CD4-positive, alpha-beta T cell treated with Interleukin-6 at 100 ng/mL for 8 hours (primary cell): ENCODE measurements around the gene SH2D3C.
A peak's percentile ranks its signal among the peaks of the same experiment; 100 is the strongest.

Source experiments
- DNase-seq: peaks from one replicate; pipeline ENCODE4 v3.0.0-alpha.2; 2020; ENCODE audit warnings: mixed read lengths, low spot score

Gene SH2D3C

DNA sequence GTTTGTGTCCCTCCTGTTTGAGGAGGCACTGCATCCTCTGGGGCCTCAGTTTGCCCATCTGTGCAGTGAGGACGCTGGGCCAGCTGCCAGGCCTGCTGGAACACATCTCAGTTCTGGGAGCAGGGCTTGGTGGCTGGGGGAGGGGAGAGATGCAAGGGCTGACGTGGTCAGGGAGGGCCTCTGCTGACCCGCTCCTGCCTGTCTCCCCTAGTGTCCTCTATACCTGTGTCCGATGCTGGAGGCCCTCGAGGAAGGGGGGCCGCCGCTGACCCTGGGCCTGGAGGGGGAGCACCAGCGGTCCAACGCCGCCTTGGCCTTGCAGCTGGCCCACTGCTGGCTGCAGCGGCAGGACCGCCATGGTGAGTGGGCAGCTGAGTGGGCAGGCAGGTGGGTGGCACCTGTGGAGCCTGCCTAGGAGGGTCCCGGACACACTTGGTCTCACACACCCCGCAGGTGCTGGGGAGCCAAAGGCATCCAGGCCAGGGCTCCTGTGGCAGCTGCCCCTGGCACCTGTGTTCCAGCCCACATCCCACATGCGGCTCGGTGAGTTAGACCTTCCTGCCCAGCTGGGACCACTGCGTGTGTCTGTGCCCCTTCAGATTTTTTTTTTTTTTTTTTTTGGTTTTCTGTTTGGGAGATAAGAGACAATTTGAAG, 30.0 kb upstream of the SH2D3C start:
- DNase-seq, result no peak

DNA sequence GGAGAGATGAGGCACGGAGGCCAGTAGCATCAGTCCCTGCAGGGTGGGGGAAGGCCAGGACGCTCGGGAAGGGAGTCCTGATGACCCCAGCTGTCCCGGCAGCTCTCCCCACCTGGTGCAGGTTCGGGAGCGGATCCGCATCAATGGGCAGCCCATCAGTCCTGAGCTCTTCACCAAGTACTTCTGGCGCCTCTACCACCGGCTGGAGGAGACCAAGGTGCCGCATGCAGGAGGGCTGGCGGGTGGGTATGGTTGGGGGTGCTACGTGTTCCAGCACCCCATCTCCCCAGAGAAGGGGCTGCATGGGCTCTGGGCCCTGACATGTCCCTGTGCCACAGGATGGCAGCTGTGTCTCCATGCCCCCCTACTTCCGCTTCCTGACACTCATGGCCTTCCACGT, 28.4 kb upstream of the SH2D3C start:
- no peak for DNase-seq

DNA sequence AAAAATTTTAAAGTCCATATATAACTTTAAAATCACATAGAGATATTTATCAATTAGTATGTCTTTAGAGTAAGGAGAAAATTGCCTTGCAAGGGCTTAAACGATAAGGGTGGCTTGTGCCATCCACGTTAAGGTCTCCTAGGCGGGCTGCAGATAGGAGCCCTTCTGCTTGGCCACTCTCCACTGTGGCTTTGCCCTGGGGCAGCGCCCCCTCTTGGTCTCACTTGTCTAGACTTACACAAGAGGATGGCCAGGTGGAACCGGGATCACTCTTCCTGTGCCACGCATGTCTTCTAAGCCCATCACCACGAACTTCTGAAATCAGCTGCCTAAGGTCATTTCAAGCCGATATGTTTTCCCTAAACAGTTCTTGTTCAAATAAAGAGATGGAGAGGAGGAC, 27.2 kb upstream of the SH2D3C start:
- no peak for DNase-seq

DNA sequence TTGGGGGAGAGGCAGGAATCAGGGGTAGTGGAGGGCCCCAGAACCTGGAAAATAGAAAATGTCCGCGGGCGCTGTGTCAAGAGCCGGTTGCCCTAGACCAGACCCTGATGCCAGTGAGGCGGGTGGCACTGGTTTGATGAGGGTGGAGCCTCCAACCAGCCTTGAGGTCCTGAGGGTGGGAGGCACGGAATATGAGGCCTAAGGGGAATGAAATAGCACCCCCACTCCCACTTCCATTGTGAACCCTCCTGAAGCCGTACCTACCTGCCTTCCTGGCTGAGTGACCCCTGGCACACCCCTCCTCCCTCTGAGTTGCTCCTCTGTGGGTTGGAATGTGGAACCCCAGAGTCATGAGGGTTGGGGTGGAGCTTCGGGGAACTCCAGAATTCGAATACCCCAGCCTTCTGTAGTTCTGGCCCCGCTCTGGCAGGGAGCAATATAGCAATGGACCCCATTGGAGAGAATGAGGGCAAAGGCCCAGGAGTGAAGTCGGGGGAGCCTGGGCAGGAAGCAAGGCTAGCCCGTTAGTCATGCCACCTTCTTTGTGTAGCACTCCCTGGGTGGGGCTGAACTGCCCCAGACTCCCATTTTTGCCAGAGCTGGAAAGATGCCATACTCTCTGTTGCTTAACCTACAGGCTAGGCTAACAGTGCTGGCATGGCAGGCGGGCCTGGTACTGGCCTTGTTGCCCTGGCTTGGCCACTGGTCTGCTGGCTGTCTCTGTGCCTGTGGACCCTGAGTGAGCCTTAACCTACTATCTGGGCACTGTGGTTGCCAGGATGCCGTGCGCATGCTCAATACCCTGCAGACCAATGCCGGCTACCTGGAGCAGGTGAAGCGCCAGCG, 25.3 kb upstream of the SH2D3C start:
- no peak for DNase-seq

DNA sequence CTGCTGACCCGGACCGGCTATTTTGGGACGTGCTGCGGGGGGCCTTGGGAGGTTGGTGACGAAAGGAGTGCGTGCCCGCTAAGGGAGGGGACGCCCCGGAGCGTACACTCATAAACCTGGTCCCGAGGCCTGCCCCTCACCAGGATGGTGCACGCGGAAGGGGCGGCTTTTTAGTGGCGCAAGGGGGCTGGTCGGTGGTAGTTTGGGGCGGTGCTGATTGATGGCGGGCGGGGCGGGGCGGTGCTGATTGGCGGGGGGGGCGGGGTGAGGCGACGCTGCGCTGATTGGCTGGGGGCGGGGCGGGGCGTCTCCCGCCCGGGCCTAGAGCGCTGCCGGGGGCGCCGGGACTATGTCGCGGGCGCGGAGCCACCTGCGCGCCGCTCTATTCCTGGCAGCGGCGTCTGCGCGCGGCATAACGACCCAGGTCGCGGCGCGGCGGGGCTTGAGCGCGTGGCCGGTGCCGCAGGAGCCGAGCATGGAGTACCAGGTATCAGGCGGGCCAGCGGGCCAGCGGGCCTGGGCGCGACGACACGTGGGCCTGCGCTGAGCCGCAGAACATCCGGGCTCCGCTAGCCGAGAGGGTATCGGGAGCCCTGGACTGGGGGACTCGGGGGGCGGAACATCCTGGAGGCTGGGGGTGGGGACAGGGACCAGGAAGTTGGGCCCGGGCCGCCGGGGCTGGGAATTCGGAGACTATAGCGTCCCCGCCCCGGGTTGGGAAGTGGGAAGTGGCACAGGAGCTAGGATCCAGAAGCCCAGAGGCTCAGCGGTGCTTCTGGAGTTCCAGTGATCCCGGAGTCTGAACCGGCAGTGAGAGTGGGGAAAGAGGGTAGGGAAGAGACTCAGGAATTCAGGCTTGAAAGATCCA, 24.3 kb upstream of the SH2D3C start, which contains the start of gene FPGS:
TSS of gene FPGS (plus strand) at position 307 of the 868 bp plus-strand sequence. CDS start at position 350, 43 bp downstream.
- peak; percentile 83 for DNase-seq

DNA sequence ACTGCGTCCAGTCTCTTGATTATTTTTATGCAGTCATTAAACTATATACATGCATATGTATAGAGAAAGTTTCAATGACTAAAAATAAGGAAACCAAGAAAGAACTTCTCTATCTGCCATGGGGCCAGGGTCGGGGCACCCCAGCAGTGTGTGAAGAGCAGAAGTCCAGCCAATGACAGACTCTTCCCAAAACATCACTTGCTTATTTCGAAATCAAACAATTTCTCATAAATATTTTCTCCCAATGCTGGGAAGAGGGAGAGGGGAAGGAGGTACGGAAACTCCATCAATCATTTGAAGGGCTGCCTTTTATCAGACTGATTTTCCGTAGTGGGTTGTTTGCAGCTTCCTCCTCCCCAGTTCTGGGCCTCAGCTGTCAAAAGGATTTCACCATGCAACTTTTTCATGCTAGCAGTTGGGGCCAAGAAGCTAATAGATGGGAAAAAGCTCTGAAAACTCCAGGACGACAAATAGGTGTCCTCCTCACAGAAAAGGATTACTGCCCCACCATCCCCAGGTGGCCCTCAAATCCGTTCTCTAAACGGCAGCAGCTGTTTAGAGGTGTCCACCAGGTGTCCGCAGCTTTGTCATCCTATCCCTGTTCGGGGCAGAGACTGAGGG, 23.6 kb upstream of the SH2D3C start:
- no peak for DNase-seq

DNA sequence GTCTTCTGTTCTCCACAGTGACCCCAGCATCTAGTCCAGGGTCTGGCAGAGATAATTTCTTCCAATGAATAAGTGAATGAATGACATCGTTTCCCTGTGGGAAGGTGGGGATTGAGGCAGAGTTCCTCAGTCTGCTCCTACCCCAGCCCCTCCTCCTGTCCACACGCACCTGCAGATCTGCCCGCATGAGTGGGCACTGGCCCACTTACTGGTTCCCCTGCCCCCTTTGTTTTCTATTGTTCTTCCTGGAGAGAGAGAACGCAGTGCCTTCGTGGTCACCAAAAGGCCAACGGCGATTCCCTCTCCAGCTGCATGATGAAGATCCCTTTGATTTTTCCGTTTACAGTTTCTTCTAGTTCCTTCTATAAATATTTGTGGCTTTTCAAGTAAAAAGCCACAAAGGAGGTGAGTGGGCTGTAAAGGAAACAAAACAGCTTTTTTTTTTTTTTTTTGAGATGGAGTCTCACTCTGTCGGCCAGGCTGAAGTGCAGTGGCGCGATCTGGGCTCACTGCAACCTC, 18.4 kb upstream of the SH2D3C start:
- no peak for DNase-seq

DNA sequence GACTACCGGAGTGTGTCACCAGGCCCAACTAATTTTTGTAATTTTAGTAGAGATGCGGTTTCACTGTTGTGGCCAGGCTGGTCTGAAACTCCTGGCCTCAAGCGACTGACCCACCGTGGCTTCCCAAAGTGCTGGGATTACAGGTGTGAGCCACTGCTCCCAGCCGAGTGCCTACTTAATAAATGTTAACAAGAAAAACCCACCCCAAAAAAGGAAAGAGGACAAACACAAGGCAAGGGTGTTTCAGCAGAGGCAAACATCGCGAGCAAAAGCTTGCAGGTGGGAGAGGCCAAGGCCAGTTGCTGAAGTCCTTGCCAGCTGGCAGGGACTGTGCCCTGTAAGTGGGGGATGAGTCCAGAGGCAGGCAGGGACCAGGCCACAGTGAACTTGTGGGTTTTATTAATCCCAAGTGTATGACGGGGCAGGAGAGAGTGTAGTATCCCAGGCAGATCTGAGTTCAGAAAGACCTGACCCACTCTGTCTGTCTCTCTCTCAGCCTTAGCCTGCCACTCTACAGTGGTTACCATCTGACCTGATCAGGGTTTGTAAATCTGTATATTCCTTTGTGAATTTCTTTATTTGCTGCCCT, 17.9 kb upstream of the SH2D3C start:
- no peak for DNase-seq

DNA sequence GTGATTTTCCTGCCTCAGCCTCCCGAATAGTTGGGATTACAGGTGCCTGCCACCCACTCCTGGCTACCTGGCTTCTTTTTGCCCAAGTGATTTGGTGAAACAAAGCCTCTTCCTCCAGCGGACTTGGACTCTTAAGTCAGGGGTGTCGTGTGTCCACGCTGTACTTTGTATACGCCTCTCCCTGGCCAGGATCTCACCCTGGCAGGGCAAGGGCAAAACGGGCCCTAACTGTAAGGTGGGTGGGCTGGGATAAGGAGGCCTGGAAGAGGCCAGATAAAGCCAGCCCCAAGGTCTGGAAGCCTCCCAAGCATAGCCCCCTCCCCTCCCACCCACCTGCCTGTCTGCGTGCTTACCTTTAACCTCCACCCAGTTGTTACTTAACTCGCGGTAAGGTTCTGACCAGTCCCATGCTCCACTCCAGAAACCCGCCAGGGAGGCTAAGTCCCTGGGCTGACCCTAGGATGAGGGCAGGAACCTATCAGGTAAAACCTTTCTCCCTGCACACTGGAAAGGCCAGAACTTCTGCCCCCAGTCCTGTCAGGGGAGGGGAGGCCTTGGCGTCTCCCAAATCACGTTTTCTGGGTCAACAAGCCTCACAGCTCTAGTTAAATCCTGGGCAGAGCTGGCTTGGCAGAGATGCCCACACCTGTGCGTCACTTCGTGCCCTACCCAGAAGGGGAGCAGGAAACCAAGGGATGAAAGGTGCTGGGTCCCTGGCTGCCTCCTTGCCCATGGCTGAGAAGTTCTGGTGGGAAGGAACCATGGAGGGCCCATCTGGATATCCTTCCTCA, 15.7 kb upstream of the SH2D3C start:
- DNase-seq, result no peak

DNA sequence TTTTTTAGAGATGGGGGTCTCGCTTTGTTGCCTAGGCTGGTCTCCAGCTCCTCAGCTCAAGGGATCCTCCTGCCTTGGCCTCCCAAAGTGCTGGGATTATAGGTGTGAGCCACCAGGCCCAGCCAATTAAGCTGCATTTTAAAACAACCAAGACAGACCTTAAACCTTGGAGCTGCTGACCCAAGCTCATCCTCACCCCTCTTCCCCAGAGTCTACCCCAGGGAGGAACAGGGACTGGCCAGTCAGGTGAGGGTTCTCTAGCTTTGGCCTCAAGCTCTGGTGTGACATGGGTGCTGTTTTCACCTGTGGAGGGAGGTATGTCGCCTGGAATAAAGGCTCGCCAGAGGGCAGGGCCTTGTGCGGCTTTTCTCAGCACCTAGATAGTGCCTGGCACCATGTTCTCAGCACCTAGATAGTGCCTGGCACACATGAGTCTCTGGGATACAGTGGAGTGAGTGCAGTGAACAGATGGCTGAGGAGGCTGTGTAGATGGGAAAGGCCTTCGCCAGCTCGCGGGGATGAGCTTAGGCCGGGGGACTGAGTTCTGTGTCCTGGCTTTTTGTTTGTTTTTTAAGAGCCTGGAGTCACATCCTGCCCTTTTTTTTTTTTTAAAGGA, 14.7 kb upstream of the SH2D3C start:
- DNase-seq, result no peak

DNA sequence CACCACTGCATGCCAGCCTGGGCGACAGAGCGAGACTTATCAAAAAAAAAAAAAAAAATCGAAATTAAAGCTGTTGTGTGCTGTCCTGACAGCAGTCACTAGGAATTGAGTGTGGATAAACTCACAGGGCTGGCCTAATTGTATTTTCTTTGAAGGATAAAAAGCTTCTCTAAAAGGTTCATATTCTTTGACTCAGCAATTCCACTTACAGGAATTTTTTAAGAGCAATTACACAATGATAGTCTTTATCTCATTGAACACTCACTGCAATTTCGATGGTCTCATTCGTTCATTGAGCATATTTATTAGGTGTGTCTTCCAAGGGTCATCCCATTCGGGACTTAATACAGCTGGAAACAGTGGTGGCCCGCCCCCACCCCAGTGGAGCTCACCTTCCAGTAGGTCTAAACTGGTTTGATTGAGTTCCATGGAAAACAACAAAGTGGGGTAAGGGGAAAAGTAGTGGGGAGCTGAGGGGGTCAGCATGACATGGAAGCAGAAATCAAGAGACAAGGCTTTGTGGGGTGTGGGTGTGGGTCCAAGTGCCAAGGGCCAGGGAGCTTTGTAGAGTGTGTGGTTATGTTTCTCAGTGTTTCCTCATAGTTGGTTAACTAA, 14.1 kb upstream of the SH2D3C start:
- DNase-seq, result no peak

DNA sequence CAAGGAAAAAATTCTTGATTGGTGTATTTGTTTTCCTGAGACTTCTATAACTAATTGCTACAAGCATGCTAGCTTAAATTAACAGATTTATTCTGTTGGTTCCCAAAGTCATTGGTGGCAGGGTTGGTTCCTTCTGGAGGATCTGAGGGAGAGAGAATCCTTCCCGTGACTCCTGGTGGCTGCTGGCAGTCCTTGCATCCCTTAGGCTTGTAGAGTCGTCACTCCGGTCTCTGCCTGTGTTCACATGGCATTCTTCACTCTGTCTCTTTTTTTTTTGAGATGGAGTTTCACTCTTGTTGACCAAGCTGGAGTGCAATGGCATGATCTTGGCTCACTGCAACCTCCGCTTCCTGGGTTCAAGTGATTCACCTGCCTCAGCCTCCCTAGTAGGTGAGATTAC, 12.6 kb upstream of the SH2D3C start:
- DNase-seq, result no peak

DNA sequence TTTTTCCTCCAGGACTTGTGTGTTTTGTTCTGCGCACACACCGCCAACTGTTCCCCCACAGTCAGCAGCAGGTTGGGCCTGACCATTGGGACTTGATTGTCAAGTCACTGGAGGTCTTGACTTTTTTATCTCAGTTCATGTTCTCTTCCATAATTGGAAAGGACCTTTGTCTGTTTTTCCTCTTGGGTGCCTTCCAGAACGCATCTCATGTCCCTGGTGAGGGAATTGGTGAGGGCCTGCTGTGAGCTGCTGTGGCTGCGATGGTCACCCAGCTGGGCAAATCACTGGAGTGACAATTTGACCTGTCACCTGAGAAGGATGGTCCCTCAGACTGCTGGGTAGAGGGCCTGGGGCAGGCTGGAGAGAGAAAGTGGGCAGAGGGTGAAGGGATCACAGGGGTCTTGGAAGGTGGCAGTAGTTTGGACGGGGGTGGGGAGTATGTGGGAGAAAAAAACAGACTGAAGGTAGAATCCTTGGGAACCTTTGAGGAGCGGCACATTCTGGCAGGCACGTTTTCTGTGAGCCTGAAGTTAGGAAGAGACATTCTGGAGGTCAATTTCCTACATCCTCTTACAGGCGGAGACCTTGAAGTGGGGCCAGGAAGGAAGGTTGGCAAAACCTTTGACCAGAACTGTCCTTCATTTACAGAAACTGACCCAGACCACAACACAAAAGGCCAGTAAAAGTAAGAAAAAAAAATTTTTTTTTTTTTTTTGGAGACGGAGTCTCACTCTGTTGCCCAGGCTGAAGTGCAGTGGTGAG, 11.8 kb upstream of the SH2D3C start:
- DNase-seq, result no peak

DNA sequence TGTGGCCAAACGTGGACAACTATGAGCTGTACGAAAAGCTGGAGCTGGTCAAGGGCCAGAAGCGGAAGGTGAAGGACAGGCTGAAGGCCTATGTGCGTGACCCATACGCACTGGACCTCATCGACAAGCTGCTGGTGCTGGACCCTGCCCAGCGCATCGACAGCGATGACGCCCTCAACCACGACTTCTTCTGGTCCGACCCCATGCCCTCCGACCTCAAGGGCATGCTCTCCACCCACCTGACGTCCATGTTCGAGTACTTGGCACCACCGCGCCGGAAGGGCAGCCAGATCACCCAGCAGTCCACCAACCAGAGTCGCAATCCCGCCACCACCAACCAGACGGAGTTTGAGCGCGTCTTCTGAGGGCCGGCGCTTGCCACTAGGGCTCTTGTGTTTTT, 10.7 kb upstream of the SH2D3C start:
- DNase-seq, result no peak

DNA sequence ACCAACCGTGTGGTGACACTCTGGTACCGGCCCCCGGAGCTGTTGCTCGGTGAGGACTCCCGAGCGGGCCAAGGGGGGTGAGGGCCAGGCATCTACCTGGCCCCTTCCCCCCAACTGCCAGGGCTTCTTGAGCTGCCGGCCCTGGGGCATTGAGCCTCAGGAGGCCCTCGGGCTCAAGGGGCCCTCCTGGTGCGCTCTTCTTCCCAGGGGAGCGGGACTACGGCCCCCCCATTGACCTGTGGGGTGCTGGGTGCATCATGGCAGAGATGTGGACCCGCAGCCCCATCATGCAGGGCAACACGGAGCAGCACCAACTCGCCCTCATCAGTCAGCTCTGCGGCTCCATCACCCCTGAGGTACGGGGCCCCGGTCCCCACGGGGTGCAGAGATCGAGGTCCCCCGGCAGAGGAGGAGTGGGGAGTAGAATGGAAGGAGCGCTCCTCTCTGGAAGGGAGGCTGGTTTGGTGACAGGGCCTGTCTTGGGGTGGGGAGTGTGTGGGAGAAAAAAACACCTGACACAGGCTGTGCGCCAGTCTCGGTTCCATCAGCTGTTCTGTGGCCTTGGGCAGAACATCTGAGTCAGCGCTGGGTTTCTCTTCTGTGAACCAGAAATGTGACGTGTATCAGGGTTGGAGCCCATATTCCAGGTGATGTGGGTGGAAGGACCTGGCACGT, 10.0 kb upstream of the SH2D3C start:
- no peak for DNase-seq

DNA sequence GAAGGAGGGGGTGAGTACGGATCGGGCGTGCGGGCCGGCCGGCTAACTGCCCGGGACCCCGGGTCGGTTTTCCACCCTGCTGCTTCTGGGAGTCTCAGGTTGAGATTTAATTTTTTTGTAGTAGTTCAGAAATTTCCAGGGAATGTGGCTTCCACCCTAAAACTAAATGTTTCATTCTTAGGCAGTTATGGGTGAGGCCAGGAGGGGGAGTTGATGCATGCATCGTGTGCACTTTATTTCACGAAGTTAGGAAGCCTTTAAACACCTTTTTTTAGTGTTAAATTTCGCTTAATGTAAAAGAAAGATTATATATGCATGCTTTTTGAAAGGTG, 8.3 kb upstream of the SH2D3C start:
- DNase-seq, result no peak

DNA sequence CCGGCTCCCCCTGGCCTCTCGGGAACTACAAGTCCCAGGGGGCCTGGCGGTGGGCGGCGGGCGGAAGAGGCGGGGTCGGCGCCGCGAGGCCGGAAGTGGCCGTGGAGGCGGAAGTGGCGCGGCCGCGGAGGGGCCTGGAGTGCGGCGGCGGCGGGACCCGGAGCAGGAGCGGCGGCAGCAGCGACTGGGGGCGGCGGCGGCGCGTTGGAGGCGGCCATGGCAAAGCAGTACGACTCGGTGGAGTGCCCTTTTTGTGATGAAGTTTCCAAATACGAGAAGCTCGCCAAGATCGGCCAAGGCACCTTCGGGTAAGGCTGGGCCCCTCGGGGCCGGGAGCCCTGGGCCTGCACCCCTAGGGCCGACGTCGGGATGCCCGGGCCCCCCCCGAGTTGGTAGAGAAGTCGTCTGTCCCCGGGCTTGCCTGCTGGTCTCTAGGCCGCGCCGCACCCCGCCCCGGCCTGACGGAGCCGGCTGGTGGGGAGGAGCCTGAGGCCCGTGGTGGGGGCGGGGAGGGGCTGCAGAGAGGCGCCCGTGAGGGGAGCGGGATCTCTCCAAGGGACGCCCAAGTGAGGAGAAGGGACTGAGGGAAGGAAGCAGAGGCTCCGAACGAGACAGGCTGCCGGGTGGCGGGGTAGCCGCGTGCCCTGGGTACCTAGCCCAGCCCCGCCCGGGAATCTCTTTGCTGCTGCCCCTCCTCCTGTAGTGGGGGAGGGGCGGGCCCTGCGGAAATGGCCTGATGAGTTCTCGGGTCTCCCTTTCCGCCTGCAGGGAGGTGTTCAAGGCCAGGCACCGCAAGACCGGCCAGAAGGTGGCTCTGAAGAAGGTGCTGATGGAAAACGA, 7.7 kb upstream of the SH2D3C start, which contains the start of gene CDK9:
TSS of gene CDK9 (plus strand) at position 102 of the 840 bp plus-strand sequence. CDS start at position 217, 115 bp downstream.
- peak; percentile 90 for DNase-seq
